GM19240 (cell line): ENCODE data around the gene SGMS1.
"Not testable (repeated sequence)": the region's sequence is repeated elsewhere in the genome, so short reads cannot be mapped to it uniquely, and the experiment has no call there.

Source experiments
- DNase-seq: peaks from one replicate; pipeline ENCODE4 v3.0.0; 2011; ENCODE audit warnings: low spot score; ENCODE audit not compliant: insufficient read length

Gene SGMS1

GRCh38 chr10:50623663-50624412 is at the start of gene SGMS1:
Gene SGMS1 (minus strand): TSS chr10:50623956. CDS start chr10:50344114, 279,842 bp downstream.
- DNase-seq: peak; percentile 43

DNA sequence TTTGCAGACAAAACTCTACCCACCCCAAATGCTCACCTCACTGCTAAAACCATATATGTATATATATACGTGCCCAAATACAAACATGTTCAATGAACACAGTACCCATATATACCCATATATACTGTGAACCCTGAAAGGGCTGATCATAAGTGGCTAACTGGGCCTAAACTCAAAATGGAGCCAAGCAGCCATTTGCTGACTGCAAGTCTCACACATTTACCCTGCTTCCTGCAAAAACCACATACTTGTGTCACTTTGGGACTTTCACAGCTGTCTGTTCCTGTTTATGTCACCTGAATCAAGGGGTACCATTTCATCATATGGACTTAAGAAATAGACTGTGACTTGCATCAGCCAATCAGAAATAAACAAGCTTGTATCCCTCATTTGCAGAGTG is 48.4 kb upstream of the SGMS1 start:
- DNase-seq: not testable (repeated sequence)

GRCh38 chr10:50671645-50672044 is 47.9 kb upstream of the SGMS1 start:
- DNase-seq: not testable (repeated sequence)

DNA sequence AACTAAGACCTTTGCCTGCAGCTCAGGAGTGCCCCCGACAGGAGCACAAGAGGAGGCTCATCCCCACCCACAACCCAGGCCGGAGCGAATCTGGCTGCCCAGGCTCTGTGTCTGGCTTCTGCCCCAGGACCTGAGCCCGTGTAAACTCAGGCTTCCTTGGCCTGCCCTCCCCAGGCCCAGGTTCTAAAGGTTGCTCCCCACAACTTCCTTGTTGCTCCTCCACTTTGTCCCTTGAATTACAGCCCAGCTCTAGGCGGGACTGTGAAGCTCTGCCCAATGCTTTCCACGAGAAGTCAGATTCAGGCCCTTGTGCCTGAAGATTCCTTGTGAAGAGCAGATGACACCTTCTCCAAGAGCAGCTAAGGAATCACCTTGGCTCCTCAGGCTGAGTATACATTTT is 46.2 kb upstream of the SGMS1 start:
- not testable (repeated sequence) for DNase-seq

DNA sequence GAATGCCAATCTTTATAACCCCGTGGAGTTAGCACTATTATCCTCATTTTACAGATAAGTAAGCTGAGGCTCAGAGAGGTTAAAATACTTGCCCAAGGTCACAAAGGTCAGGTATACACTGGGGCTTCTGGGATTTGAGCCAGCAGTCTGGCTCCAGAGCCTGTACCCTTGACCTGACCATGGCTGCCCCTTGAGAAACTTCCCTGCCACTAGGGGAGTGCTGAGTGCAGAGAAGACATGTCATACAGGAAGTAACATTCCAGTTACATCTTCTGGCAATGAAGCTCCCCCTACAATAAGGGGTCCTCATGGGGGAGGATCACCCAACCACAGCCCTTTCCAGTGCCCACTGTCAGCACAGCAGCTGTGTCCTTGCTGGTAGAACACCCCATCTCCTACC is 43.6 kb upstream of the SGMS1 start:
- DNase-seq: not testable (repeated sequence)

DNA sequence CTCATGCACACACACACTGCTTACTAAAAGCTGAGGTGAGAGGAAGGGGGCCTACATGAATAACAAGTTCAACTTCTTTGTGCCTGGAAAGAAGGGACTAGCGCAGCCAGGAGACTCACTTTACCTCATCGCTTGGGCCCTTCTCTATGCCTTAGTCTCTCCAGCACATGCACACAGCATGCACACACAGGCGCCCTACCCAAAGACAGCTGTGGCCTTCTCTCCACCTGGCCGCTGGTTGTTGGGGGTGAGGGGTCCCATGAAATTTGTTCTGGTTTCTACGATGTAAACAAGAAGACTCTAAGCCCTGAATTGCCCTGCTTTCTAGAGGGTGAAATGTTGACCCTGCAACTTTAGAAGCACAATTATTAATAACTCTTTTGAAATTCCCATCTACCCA is 38.7 kb upstream of the SGMS1 start:
- DNase-seq: not testable (repeated sequence)

- not testable (repeated sequence) for DNase-seq
Measured at GRCh38 chr10:50661563-50661962, 37.8 kb upstream of the SGMS1 start.

- DNase-seq: not testable (repeated sequence)
Measured at GRCh38 chr10:50659865-50660730, 36.3 kb upstream of the SGMS1 start.

GRCh38 chr10:50659016-50659864 is 35.5 kb upstream of the SGMS1 start:
- DNase-seq: not testable (repeated sequence)

GRCh38 chr10:50658165-50658564 is 34.4 kb upstream of the SGMS1 start:
- DNase-seq: no peak

DNA sequence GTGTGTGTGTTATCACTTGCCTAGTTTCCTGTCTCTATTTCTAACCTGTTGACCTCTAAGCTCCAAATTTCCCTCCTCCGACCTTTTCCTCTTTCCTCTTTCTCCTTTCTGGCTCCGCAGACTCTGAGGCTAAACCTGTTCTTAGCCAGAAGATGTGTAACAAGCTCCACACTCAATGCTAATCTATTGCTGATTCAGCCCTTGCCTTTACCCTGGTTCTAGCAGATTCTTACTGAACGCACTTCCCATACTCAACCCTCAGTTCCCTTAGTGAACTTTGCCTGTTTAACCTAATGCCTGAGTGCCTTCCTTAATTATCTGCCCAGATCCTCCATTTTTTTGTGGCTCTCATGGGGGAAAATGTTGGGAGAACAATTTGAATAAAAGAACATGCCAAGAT is 30.0 kb upstream of the SGMS1 start:
- DNase-seq: no peak

- DNase-seq: no peak
Measured at GRCh38 chr10:50653142-50653541, 29.4 kb upstream of the SGMS1 start.

DNA sequence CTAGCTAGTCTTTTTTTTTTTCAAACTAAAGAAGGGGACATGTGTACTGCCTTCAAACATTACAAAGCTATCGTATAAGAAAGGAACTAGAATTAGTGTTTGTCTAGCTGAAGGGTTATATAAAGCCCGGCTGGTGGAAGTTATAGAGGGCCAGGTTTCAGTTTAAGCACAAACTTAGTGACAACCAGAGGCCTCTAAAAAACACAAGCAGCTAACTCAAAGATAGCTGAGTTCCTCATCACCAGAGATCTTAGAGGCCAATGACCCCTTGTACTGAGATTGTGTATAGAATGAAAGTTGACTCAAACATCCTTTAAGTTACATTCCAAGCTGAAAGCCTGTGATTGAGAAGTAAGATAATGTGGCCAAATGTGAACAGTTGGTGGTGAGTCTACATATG is 28.1 kb upstream of the SGMS1 start:
- DNase-seq: no peak

GRCh38 chr10:50650481-50650880 is 26.7 kb upstream of the SGMS1 start:
- DNase-seq: no peak

GRCh38 chr10:50648935-50649227 is 25.1 kb upstream of the SGMS1 start:
- no peak for DNase-seq

- no peak for DNase-seq
Measured at GRCh38 chr10:50648089-50648934, 24.6 kb upstream of the SGMS1 start.

- not testable (repeated sequence) for DNase-seq
Measured at GRCh38 chr10:50647350-50647749, 23.6 kb upstream of the SGMS1 start.

- no peak for DNase-seq
Measured at GRCh38 chr10:50645236-50645635, 21.5 kb upstream of the SGMS1 start.

DNA sequence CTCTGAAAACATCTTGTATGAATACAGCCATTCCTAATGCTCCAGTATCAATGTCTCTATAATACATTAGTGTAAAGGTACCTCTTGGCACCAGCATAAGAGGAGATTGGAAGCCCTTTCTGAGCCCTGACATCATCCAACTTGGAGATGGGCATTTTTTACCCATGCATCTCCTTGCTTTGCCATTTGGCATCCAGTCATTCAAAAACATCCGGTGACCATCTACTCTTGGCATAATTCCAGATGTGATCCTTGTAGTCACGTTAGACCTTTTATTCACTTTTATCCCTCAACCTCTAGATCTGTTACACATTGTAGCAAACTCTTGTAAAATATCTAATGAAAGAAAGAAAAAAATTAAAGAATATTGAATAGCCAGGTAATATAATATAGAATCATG is 17.9 kb upstream of the SGMS1 start:
- no peak for DNase-seq

DNA sequence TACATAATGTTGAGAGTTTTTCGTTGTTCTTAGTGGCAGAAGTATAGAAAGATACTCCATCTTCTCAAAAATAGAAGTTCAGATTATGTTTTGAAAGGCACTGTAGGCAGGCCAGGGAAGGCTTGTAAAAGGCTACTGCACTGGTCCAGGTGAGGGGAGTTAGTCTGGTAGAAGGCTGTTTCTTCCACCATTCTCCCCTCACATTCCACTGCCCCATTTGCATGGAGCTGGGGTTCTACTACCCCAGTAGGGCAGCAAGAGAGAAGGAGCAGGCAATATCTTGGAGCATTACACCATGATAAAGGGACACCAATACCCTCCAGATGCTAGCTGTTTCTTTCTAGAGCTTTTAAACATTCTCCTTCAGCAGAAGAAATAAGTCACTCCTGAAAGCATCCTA is 16.5 kb upstream of the SGMS1 start:
- DNase-seq: no peak
